GM12892 (cell line): ENCODE measurements around the gene IMMP2L.
A peak's percentile ranks its signal among the peaks of the same experiment; 100 is the strongest.
"Not testable (repeated sequence)": the region's sequence is repeated elsewhere in the genome, so short reads cannot be mapped to it uniquely, and the experiment has no call there.

Experiments
- DNase-seq: peaks from one replicate; pipeline ENCODE4 v3.0.0; 2011; ENCODE audit not compliant: insufficient read length
- FAIRE-seq: peaks from 2 replicates; lab custom pipeline; 2011; peaks lifted over from hg19 to GRCh38; lab: Jason Lieb, UNC
- POLR2A ChIP-seq: IDR thresholded peaks from 2 replicates; pipeline ENCODE4 v1.6.1; 2011; ENCODE audit warnings: low read depth, low read length, control low read depth
- POLR2AphosphoS5 ChIP-seq: IDR thresholded peaks from 2 replicates; pipeline ENCODE4 v1.6.1; 2011; ENCODE audit warnings: low read depth, low read length, control low read depth
- TAF1 ChIP-seq: IDR thresholded peaks from 2 replicates; pipeline ENCODE4 v1.6.1; 2011; ENCODE audit warnings: low read depth, mild to moderate bottlenecking, control low read depth, low read length, borderline replicate concordance

IMMP2L gene

GRCh38 chr7:111262293-111263116 lies 299.8 kb downstream of the IMMP2L start:
- FAIRE-seq = no peak
- no peak for DNase-seq
- TF ChIP-seq POLR2AphosphoS5 (no peak), POLR2A (no peak), TAF1 (no peak)

- DNase-seq (no peak), FAIRE-seq (no peak)
- no peak for TF ChIP-seq POLR2AphosphoS5
- TF ChIP-seq TAF1 = no peak
- no peak for TF ChIP-seq POLR2A
These were observed 300.8 kb downstream of the IMMP2L start for GRCh38 chr7:111261496-111261895.

DNA sequence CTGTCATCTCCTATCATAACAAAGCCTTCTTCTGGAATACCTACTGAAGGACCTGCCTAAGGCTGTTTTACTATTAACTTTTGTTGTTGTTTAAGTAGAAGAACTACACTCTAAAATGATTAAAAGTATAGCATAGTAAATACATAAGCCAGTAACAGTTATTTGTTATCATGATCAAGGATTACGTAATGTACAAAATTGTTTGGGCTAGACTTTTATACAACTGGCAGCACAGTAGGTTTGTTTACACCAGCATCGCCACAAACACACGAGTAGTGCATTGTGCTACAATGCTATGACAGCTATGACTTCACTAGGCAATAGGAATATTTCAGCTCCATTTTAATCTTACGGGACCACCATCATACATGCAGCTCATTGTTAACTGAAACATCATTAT lies 302.3 kb downstream of the IMMP2L start:
- DNase-seq = no peak
- no peak for TF ChIP-seq POLR2AphosphoS5
- TF ChIP-seq POLR2A = no peak
- TF ChIP-seq TAF1 = no peak
- FAIRE-seq = no peak

DNA sequence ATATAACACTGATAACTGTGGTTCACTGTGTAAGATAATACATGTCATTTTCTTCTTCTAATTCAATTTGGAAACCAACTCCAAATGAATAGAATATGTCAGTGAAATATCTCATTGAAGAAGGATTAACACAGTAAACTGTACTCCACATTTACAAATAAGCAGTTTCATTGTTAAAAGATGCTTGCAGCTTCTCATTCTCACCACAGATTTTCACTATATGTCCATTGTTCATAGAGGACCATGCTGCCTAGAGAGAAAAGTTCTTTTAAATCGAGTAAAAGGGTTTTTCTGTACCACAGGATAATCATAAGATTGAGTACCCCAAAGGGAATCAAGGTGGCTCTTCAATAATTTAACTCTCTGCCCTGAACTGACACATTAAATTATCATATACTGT lies 305.9 kb downstream of the IMMP2L start:
- TF ChIP-seq POLR2A (no peak), TAF1 (no peak), POLR2AphosphoS5 (no peak)
- DNase-seq (no peak), FAIRE-seq (no peak)

DNA sequence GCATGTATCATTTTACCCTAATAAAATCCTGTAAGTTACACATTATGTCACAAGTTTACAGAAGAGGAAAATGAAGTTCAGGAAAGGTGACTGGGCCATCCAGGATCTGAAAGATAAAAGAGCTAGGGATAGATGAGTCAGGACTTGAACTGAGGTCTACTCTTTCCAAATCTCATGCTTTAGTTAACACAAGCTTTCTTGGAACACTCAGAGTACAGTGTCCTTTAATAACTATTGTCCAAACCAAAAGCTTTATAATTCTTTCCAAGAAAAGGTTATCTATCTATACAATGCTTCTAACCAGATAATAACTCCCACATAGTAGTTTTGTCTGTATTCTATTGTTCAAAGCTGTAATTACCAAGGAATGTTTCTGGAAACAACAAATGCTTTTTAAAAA lies 306.7 kb downstream of the IMMP2L start:
- DNase-seq (no peak), FAIRE-seq (no peak)
- TF ChIP-seq POLR2AphosphoS5 = no peak
- TF ChIP-seq TAF1 = no peak
- no peak for TF ChIP-seq POLR2A

- FAIRE-seq, DNase-seq: not testable (repeated sequence)
These were observed 310.9 kb downstream of the IMMP2L start for GRCh38 chr7:111251365-111251764.

GRCh38 chr7:111249807-111250206 lies 312.5 kb downstream of the IMMP2L start:
- DNase-seq, FAIRE-seq: not testable (repeated sequence)

GRCh38 chr7:111242141-111242755 lies 320.0 kb downstream of the IMMP2L start:
- TF ChIP-seq TAF1 (no peak), POLR2AphosphoS5 (no peak), POLR2A (no peak)
- no peak for FAIRE-seq
- DNase-seq = no peak

DNA sequence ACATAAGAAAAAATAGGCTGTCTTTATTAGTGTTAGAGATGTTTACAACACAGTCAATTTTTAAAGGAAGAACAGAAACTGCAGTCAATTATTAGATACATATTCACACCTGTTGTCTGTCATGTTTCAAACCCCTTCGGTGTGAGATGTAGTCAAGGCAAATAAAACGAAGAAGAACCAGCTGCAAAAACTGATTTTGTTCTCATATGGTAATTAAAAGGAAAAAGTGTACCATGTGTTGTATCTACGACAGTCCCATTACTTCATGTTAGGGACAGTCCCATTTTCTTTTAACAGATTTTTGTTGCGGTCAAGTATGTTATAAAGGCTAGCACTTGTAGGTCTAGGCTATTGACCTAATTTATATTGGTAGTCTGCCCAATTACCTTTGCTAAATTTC lies 321.9 kb downstream of the IMMP2L start:
- no peak for FAIRE-seq
- TF ChIP-seq POLR2AphosphoS5 (no peak), TAF1 (no peak), POLR2A (no peak)
- no peak for DNase-seq

DNA sequence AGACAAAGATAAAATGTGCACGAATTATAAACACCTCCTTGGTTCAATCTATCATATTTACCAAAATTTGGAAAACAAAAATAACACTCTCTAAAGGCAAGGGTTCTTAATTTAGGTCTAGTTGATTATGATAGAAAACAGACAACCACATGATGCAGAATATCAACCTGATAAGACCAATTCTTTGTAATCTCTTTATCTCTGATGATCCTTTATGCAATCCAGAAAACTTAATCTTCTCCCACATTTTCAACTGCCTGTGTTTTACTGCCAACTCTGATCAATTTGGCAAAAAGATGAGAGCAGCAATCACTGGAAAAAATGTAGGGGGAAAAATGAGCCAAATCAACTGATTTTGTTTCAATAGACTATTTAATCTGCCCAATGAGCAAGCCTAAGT lies 322.9 kb downstream of the IMMP2L start:
- FAIRE-seq (no peak), DNase-seq (no peak)
- no peak for TF ChIP-seq POLR2AphosphoS5
- no peak for TF ChIP-seq TAF1
- TF ChIP-seq POLR2A = no peak

DNA sequence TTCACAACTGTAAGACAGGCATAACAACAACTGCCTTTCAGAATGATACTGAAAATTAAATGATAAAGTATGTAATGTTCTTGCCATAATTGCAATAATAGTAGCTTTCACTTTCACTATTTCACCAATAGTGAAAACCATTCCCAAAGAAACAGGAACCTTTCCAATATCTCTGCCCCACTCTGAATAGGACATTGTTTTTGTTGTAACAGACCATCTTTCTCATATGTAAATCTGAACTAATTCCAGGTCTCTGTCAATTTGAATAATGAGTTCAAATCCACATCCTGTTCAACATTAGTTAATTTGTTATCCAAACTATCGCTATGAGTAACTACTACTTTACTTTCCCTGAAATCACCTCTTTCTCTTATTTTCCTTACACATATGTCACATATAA lies 323.4 kb downstream of the IMMP2L start:
- no peak for FAIRE-seq
- DNase-seq = no peak
- no peak for TF ChIP-seq TAF1

DNA sequence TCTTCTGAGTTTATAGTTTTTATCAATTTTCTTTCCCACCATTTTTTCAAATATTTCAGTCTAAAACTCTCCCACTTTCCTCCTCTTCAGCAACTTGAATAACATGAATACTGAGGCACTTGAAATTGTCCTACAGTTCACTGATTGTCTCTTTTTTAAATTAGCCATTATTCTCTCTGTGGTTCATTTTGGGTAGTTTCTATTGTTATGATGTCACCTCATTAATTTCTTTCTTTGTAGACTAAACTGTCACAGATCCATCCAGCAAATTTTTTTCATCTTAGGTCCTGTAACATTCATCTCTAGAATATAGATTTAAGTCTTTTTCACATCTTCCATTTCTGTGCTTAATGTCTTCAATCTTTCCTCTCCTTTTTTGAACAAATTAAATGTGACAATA lies 326.6 kb downstream of the IMMP2L start:
- TF ChIP-seq TAF1 = no peak
- no peak for TF ChIP-seq POLR2AphosphoS5
- no peak for TF ChIP-seq POLR2A
- no peak for FAIRE-seq
- DNase-seq = no peak

DNA sequence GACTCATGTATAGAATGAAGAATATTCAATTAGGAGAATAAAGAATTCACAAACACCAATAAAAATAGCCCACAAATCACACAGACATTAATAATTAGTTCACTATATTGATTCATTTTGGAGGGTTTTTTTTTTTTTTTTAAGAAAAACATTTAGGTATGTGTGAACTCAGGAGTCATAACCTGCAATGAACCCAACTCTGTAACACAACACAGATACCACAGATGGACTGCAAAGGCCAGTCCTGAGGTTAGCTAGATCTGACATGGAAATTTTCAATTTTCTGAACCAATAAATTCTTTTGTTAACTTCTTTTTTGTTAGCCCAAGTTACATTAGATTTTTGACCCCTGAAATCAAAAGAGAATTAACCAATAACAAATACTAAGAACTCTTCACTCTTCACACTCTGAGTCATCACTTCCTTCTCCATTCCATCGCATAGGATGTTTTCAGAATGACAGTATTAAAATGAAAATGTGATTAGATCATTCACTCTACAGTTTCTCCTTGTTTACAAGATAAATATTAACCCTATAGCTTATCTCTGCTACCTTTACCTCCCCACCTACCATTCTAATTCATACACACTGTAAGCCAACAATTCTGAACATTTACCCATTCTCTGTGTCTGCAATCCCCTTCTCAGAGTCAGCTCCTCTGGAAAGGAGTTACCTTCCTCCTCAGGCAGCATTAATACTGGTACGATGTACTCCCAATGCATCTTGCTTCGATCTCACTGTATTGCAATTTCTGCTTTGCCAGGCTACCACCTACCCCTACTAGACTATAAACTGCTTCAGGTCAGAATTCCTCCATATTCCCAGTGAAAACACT lies 329.8 kb downstream of the IMMP2L start:
- FAIRE-seq (peak; percentile 21), DNase-seq (no peak)
- TF ChIP-seq POLR2A (no peak), POLR2AphosphoS5 (no peak), TAF1 (no peak)
